IPS DF 4.7 (cell line): Measurements from ENCODE around the gene DIPK1A.
"Not testable (repeated sequence)": the region's sequence is repeated elsewhere in the genome, so short reads cannot be mapped to it uniquely, and the experiment has no call there.

Source experiments
- DNase-seq: peaks from one replicate; pipeline ENCODE4 v3.0.0-alpha.2; 2013; ENCODE audit warnings: low spot score; ENCODE audit errors: extremely low read depth

Gene DIPK1A

DNA sequence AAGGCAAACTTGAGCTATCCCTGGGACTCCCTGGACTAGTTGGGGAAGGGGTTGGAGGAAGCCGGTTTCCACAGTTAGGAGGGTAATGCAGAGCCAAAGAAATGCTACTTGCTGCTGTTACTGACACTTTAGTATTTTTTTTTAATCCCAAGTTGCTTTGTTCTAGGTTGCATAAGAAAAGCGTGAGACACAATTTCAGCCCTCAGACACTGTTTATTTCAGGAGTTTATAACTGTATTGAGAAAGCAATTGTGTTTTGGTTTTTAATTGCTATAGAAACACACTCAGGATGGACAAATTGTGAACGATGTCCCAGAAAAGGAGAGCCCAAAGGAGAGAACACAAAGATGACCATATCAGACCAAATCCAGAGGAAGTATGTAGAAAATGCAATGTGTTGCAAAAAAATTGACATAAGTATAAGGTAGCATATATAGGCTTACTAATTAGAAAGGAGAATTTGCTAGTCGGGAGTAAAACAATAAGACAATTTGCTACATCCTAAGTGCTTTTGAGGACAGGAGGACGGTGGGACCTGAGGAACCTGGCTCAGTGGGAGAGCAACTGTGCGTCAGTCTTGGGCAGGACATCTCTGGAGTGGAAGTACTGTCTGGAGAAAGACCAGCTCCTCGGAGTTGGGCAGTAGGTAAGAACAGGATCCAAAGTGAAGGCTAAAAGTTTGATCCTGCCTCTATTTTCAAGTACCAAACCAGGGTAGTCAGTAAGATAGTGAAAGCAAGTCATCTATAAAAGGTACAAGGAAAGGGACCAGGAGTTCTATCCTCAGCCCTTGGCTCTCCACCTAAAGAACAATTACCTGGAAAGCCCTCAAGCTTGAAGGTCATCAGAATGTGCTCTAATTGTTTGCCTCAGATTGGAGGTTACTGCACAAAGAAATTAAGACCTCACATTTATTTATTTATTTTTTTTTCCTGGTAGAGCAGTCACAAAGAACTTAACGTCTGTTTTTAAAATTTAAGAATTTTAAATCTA, 39.9 kb downstream of the DIPK1A start:
- DNase-seq = no peak

GRCh38 chr1:92916899-92917298, 44.4 kb downstream of the DIPK1A start:
- DNase-seq = no peak

DNA sequence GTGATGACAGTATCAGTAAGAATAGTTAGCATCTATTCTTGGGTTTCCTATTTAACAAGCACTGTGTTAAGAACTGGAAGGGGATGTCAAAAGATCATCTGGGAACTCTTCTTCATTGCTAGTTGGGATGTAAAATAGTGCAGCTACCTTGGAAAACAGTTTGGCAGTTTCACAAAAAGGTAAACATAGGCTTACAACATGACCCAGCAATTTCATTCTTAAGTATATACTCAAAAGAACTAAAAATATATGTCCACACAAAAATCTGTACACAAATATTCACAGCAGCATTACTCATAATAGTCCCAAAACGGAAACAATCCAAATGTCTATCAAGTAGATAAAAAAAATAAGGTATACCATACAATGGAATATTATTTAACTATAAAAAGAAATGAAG, 45.7 kb downstream of the DIPK1A start:
- DNase-seq = no peak

GRCh38 chr1:92913093-92913819, 48.0 kb downstream of the DIPK1A start:
- DNase-seq = no peak

- no peak for DNase-seq
These were observed 51.2 kb downstream of the DIPK1A start for GRCh38 chr1:92910081-92910480.

GRCh38 chr1:92909321-92909720, 51.9 kb downstream of the DIPK1A start:
- no peak for DNase-seq

DNA sequence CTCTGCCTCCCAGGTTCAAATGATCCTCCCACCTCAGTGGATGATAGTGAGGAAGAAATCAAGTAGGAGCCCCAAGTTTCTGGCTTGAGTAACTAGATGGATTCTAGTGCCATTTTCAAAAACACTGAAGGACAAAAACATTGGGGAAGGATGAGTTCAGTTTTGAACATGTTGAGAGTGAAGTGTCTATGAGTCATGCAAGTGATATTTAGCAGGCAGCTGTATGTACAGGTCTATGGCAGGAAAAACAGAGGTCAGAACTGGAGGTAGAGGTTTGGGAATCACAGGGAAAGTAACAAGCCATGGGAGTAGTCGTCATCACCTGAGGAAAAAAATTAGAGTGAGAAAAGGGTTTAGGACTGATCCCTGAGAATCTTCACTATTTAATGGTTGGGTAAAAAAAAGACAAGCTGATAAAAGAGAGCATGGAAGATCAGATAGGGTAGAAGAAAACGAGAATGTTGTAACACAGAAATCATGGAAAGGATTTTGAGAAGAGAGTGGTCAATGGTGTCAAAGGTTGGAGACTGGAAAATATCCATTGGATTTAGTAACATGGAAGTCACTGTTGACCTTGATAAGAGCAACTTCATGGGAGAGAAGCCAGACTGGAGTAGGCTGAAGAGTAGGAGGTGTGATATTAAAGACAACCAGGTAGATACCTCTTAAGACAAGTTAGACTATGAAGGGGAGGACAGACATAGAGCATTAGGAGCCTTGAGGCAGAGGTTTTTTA, 53.1 kb downstream of the DIPK1A start:
- DNase-seq = no peak

DNA sequence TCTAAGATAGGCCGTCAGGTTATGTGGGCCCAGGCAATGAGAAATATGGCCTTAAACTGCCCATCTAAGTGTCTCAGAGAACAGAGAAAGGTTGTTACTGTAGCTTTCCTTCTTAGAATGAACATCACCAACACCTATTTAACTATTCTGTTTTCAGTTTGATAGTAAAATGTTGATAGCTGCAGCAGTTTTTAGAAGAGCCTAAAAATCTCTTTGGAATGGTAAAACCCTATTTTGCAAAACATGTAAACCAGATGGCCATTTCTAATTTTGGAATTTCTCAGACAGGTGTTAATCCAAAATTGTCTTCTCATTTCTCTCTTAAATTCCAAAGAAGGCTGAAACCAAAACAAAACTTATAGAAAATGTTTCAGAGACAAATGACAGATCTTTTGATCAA, 57.5 kb downstream of the DIPK1A start:
- no peak for DNase-seq

DNA sequence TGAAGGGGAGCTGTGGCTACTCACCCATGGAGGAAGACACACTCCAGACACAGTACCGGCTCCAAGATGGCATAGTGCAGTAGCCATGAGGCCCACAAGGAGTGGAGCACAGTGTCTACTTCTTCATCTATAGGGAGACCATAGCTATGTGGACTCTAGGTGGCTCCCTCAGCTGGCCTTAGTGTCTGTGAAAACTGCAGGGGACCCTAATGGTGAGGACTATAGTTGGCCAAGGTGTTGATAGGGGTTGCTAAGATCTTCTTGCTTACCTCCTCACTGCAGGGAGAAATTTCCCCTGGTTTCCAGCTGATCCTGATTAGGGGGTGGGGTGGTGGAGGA, 58.9 kb downstream of the DIPK1A start:
- DNase-seq = no peak

GRCh38 chr1:92901699-92902405, 59.4 kb downstream of the DIPK1A start:
- DNase-seq = no peak

- DNase-seq = no peak
These were observed 60.1 kb downstream of the DIPK1A start for GRCh38 chr1:92901126-92901525.

GRCh38 chr1:92900539-92900938, 60.7 kb downstream of the DIPK1A start:
- DNase-seq = no peak

DNA sequence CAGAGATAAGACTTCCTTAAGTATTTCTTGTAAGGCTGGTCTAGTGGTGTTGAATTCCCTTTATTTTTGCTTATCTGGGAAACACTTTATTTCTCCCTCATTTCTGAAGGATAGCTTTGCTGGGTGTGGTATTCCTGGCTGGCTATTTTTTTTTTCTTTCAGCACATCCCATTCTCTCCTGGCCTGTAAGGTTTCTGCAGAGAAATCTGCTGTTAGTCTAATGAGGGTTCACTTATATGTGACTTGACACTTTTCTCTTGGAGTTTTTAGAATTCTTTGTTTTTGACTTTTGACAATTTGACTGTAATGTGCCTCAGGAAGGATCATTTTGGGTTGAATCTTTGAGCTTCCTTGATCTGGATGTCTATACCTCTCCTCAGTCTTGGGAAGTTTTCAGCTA, 61.5 kb downstream of the DIPK1A start:
- no peak for DNase-seq

DNA sequence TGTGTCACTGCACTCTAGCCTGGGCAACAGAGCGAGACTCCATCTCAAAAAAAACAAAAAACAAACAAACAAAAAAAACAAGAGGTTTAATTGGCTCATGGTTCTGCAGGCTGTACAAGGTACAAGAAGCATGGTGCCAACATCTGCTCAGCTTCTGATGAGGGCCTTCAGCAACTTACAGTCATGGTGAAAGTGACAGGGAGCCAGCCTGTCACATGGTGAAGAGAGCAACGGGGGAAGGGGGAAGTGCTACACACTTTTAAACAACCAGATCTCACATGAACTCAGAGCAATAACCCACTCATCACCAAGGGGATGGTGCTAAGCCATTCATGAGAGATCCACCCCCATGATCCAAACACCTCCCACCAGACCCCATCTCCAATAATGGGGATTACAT, 63.2 kb downstream of the DIPK1A start:
- DNase-seq = not testable (repeated sequence)

DNA sequence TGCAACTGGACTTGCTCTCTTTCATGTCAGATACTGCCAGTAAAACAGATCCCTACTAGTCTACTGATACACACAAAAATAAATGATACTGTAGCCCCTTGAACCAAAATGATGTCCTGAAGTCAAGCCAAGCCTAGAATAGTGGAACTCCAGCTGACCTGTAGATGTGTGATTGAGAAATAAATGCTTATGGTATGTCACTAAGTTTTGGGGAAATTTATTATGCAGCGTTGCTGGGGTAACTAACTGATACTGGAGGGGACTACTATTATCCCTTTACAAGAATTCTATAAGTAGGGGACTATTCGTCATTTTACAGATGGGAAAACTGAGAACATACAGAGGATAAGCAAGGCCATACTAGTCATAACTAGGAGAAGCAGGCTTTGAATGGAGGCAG, 73.8 kb downstream of the DIPK1A start:
- no peak for DNase-seq

DNA sequence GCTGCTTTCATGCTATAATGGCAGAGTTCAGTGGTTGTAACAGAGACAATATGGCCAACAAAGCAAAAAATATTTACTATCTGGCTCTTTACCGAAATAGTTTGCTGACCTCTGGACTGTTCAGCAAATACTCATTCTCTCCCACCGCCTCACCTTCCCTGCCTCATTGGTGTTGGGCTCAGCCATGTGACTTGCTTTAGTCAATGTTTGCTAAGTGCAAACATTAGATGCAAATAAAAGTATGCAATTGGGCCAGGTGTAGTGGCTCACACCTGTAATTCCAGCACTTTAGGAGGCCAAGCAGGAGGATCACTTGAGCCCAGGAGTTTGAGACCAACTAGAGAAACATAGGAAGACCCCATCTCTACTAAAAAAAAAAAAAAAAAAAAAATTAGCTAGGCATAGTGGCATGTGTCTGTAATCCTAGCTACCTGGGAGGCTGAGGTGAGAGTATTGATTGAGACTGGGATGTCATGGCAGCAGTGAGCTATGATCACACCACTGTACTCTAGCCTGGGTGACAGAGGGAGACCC, 74.3 kb downstream of the DIPK1A start:
- no peak for DNase-seq

GRCh38 chr1:92884195-92884594, 77.1 kb downstream of the DIPK1A start:
- DNase-seq = no peak

DNA sequence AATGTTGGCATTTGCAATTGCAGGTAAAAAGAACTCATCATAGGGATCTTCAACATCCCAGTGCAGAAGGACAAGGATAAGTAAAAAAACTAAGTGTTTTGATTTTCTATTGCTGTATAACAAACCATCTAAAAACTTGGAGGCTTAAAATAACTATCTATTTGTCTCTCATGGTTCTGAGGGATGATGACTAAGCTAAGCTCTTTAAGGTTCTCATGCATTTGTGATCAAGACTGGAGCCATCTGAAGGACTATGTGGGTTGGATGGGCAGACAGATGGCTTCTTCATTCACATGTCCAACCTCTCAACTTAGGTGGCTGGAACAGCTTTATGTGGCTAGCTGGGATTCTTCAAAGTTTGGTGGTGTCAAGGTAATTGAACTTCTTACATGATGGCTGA, 78.0 kb downstream of the DIPK1A start:
- no peak for DNase-seq

DNA sequence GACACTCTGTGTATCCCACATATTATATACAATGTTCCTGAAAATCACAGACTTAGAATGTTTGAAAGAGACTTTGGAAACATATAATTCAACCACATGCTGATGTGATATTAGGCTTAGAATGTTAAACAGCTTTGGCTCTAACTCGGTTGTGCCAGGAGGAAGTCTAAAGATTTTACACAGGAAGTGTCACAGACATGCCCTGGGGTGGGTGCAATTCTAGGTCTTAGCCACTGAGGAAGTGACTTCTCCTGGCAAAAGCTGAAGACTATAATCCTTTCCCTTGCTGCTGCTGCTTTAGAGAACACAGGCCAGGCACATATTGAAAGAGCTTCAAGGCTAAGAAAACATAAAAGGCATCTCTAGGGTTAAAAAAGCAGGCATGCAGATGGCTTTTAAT, 78.4 kb downstream of the DIPK1A start:
- DNase-seq = no peak

- no peak for DNase-seq
These were observed 79.9 kb downstream of the DIPK1A start for GRCh38 chr1:92881391-92881790.

GRCh38 chr1:92879316-92879968, 81.8 kb downstream of the DIPK1A start:
- DNase-seq = no peak
